Activated T-cell treated with anti-CD3 and anti-CD28 coated beads for 48 hours (primary cell): ENCODE results near the gene KIAA0586.
"Not testable (repeated sequence)": the region's sequence is repeated elsewhere in the genome, so short reads cannot be mapped to it uniquely, and the experiment has no call there.

Experiments used
- DNase-seq: peaks from one replicate; pipeline ENCODE4 v3.0.0-alpha.2; 2020; ENCODE audit warnings: low read depth

The KIAA0586 gene

DNA sequence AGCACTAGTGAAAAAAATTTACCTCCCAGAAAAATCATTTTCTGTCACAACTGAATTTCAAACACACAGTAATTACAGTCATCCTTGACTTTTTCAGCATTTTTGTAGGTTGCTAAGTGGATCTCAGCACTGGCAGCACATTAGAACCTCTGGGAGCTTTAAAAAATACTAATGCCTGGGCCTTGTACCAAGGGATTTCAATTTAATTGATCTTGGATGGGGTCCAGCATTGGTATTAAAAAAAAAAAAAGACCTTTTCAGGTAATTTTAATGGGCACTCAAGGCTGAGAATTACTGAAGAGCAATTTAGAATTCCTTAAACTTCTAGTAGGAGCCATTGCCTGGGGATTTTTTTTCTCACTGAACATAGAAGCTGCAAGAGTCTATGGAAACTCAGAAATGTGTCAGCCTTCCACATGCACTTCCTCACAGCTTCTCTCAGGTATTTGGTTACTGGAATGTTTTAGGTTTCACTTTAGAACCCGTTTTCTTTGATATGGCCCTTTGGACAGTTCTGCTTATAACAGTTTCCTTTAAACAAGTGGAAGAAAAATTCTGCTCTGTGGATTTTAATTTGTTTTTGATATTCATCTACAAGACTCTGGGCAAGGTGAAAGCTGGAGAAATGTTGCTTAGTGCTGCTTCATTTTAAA is 121.7 kb downstream of the KIAA0586 start:
- DNase-seq, result no peak

- DNase-seq, result no peak
Observed at GRCh38 chr14:58553959-58554358, 126.4 kb downstream of the KIAA0586 start.

GRCh38 chr14:58555647-58556046 is 128.1 kb downstream of the KIAA0586 start:
- no peak for DNase-seq

DNA sequence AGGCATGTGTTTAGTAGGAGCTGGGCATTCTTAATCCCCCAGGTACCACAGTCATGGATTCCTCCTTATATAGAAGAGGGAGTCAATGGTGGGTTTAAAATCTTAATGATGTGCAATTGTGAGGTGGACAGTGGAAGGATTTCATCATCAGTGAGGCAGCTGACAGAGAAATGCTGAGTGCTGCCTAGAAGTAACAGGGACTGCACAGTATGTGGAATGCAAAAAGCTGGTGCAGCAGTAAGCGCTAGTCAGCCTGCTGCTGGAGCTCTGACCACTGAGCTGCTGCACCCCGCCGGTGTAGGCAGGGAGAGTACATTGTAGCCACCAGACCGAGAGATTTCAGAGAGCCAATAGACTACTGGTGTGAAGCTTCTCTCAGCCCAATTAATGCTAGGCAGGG is 129.7 kb downstream of the KIAA0586 start:
- DNase-seq, result no peak

GRCh38 chr14:58560208-58560607 is 132.7 kb downstream of the KIAA0586 start:
- no peak for DNase-seq

GRCh38 chr14:58562141-58562540 is 134.6 kb downstream of the KIAA0586 start:
- no peak for DNase-seq

DNA sequence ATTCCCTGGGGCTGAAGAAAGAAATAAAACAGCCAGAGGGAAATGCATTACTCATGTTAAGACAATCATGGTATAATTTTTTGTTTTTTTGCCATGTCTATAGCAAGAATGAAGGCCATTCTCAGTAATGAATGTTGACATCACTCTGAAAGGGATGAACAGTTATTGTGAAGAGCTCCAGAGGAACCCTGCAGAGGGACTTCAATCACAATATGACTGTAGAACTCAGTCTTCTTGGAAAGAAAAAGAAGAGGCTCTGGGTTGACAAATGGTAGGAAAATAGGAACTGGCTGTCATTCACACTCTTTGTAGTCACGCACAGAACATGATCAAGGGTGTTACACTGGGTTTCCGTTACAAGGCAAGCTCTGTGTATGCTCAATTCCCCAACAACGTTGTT is 136.5 kb downstream of the KIAA0586 start:
- no peak for DNase-seq

DNA sequence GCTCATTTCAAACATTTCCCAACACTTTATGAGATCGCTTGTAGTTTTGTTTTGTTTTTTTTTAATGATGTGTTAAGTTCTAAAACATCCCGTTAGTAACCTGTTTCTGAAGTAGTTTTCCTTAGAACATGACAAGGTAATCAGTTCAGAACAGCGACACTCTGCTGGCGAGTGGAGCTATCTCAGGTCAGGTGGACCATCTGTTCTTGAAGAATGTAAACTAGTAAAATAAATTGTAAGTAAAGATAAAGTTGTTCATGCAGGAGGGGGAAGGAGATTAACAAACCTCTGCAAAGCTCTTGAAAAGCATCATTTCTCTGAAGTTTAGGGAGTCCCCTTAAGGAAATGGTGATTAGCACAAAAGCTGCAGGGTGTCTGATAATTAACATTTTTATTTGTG is 138.3 kb downstream of the KIAA0586 start:
- no peak for DNase-seq

GRCh38 chr14:58566979-58567378 is 139.5 kb downstream of the KIAA0586 start:
- DNase-seq, result no peak

GRCh38 chr14:58568322-58568721 is 140.8 kb downstream of the KIAA0586 start:
- DNase-seq, result no peak

- no peak for DNase-seq
Observed at GRCh38 chr14:58571256-58571655, 143.7 kb downstream of the KIAA0586 start.

- peak; percentile 41 for DNase-seq
Observed at GRCh38 chr14:58571769-58572472, 144.4 kb downstream of the KIAA0586 start.

DNA sequence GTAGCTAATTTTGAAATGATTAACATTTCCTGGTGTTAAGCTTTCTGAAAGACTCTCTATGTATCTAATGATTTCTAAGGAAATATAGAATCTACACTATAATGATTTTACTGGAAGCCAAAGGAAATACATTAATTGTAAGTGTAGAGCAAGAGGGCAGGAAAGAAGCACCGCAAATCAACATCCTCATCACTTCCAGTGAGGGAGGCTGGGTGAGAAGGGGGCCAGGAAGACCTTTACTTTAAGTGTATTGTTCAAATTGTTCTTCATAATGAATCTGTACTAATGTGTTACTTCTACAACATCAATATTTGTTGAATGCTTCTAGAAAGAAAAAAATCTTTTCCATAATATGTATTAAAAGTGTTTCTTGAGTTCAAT is 144.9 kb downstream of the KIAA0586 start:
- no peak for DNase-seq

DNA sequence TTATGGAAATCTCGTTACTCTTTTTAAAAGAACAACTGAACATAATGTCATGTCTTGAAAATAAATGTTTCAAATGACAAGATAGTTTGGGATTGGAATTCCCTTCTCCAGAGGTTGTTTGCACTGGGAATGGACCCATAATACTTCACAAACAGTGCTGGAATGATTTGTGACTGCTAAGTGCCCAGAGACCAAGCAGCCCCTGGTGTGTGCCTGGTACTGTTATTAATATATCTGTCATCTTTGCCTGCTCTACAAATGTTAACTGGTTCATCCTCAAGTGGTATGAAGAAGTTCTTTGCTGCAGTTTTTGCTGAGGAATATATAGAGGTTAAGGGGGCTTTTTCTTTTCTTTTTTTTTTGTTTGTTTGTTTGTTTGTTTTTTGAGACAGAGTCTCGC is 145.3 kb downstream of the KIAA0586 start:
- DNase-seq, result no peak

- DNase-seq, result no peak
Observed at GRCh38 chr14:58574623-58575022, 147.1 kb downstream of the KIAA0586 start.

GRCh38 chr14:58575956-58576355 is 148.4 kb downstream of the KIAA0586 start:
- no peak for DNase-seq

DNA sequence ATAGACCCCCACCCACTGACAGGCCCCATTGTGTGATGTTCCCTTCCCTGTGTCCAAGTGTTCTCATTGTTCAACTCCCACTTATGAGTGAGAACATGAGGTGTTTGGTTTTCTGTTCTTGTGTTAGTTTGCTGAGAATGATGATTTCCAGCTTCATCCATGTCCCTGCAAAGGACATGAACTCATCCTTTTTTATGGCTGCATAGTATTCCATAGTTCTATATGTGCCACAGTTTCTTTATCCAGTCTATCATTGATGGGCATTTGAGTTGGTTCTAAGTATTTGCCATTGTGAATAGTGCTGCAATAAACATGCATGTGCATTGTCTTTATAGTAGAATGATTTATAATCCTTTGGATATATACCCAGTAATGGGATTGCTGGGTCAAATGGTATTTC is 152.5 kb downstream of the KIAA0586 start:
- not testable (repeated sequence) for DNase-seq

DNA sequence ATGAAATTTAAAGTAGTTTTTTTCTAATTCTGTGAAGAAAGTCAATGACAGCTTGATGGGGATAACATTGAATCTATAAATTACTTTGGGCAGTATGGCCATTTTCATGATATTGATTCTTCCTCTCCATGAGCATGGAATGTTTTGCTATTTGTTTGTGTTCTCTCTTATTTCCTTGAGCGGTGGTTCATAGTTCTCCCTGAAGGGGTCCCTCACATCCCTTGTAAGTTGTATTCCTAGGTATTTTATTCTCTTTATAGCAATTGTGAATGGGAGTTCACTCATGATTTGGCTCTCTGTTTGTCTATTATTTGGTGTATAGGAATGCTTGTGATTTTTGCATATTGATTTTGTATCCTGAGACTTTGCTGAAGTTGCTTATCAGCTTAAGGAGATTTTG is 153.9 kb downstream of the KIAA0586 start:
- not testable (repeated sequence) for DNase-seq

DNA sequence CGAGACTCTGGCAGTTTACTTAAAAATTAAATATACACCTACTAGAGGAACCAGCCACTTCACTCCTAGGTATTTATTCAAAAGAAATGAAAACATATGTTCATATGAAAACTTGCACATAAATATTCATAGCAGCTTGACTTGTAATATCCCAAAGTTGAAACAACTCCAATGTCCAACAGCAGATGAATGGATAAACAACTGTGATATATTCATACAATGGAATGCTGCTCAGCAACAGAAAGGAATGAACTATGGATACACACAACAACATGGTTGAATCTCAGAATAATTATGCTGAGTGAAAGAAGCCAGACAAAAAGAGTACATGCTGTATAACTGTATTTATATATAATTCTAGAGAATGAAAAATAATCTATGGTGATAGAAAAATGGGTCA is 156.9 kb downstream of the KIAA0586 start:
- DNase-seq, result no peak

GRCh38 chr14:58587271-58587670 is 159.8 kb downstream of the KIAA0586 start:
- DNase-seq, result no peak

GRCh38 chr14:58588321-58588720 is 160.8 kb downstream of the KIAA0586 start:
- DNase-seq, result not testable (repeated sequence)

- no peak for DNase-seq
Observed at GRCh38 chr14:58593977-58594376, 166.5 kb downstream of the KIAA0586 start.

DNA sequence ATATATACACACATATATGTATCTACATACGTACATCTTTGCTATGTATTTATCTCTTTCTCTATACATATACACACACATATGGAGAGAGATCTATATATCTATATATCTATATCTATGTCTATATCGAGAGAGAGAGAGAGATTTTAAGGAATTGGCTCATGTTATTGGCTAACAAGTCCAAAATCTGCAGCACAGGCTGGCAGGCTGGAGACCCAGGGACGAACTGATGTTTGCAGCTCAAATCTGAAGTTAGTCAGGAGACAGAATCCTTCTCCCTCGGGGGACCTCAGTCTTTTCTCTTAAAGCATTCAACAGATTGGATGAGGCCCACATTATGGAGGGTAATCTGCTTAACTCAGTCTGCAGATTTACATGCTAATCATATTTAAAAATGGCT is 169.5 kb downstream of the KIAA0586 start:
- no peak for DNase-seq
